Adrenal gland (tissue), 12 donors: ENCODE results near the gene BHLHA9. TPM values are rescaled to one million over a fixed set of nuclear protein-coding genes. Genes with fewer than 3 reads are reported as not detected.

Experiments
- DNase-seq, 7 donors: peaks; one replicate each; pipeline ENCODE4 v3.0.0-alpha.2; 2019 to 2020
- H3K27ac ChIP-seq, 5 donors: fragments of 200-600 bp; sonication (generic) in 4 of 5; 1 replicate in 3 of 5; 2 replicates in 2 of 5; pipeline versions ENCODE4 v1.5.1 to v1.8.0; 2016 to 2020; ENCODE audit warnings: mild to moderate bottlenecking in 1 of 5
- H3K27me3 ChIP-seq: fragments of 200-600 bp; 2 replicates; pipeline ENCODE4 v1.8.0; 2021
- H3K36me3 ChIP-seq, 2 donors: fragments of 200-600 bp; replicated peaks in 1 of 2; 1 replicate in 1 of 2; 2 replicates in 1 of 2; pipeline versions ENCODE4 v1.5.1 to v1.8.0; 2018 to 2022
- H3K4me1 ChIP-seq, 2 donors: fragments of 200-600 bp; replicated peaks in 1 of 2; 1 replicate in 1 of 2; 2 replicates in 1 of 2; pipeline versions ENCODE4 v1.5.1 to v1.8.0; 2018 to 2021
- H3K4me3 ChIP-seq, 4 donors: fragments of 200-600 bp; sonication (generic) in 3 of 4; one replicate each; pipeline ENCODE4 v1.5.1; 2016 to 2018
- H3K9me3 ChIP-seq, 3 donors: fragments of 200-600 bp; sonication (generic) in 1 of 3; replicated peaks in 1 of 3; 1 replicate in 2 of 3; 2 replicates in 1 of 3; pipeline versions ENCODE4 v1.5.1 to v1.8.0; 2016 to 2021
- POLR2A ChIP-seq, 2 donors: fragments of 450-650 bp; IDR thresholded peaks; one replicate each; pipeline ENCODE4 v1.6.1; 2017; ENCODE audit warnings: antibody characterized with exemption in 2 of 2, mild to moderate bottlenecking in 2 of 2, moderate library complexity in 1 of 2
- WGBS, 4 donors: extraction: QIAGEN DNeasy Blood & Tissue Kit in 2 of 4; methylation state at CpG; one replicate each; pipeline versions ENCODE4 v1.1.5 to v1.1.7; 2013 to 2017; 5-methylcytosine and 5-hydroxymethylcytosine counted together
- intact Hi-C, 2 donors: fragments of 100-400 bp; cut with DNase I; formaldehyde crosslinking; loops; one replicate each; pipeline versions ENCODE4 v1.14.1 to v1.15.0; 2022 to 2023
- polyA plus RNA-seq, 3 donors: library from polyadenylated mRNA; stranded (reverse); fragments of 200-250 nt in 2 of 3; fragments of 350-450 nt in 1 of 3; fragmentation: Illumina TruSeq in 1 of 3; extraction: RNeasy Lipid Tissue Mini Kit (QIAGEN cat#74804) in 1 of 3; gene quantifications; one replicate each; pipeline ENCODE4 v1.2.3, GENCODE V29; 2013 to 2014
- total RNA-seq, 9 donors: library from RNA; depleted of rRNA in 4 of 9; stranded (reverse); fragments of >200 nt in 4 of 9; fragments of 120-200 nt in 1 of 9; fragmentation: NEBNext Ultra II Directional in 1 of 9; extraction: Animal tissue kit (Norgen Biotek cat#: 25700) in 1 of 9; gene quantifications; one replicate each; pipeline versions ENCODE4 v1.1.0 to v1.2.4, GENCODE V29; 2013 to 2023
- TF ChIP-seq, protein P1 (sequence below), 6 experiments: fragments of 450-650 bp in 4 of 6; fragments of 200-600 bp in 2 of 6; sonication (generic) in 1 of 6; IDR thresholded peaks; 1 replicate in 5 of 6; 2 replicates in 1 of 6; pipeline versions ENCODE4 v1.5.1 to v1.8.0; 2016 to 2021; ENCODE audit warnings: antibody characterized with exemption in 6 of 6, mild to moderate bottlenecking in 2 of 6, moderate library complexity in 1 of 6
- donor health status: healthy with polysubstance abuse.
- donor health status: Bipolar disorder and iron deficiency.
- donor health status: DM: yes; HTN: yes; CAD: no.
- donor health status: DM: no; HTN: no; CAD: no.
- donor health status: DM: no; HTN: no; CAD: no.
- donor health status: DM: yes; HTN: yes; CAD: no.

The BHLHA9 gene
- total and polyA plus RNA-seq, 12 donors = not detected

DNA sequence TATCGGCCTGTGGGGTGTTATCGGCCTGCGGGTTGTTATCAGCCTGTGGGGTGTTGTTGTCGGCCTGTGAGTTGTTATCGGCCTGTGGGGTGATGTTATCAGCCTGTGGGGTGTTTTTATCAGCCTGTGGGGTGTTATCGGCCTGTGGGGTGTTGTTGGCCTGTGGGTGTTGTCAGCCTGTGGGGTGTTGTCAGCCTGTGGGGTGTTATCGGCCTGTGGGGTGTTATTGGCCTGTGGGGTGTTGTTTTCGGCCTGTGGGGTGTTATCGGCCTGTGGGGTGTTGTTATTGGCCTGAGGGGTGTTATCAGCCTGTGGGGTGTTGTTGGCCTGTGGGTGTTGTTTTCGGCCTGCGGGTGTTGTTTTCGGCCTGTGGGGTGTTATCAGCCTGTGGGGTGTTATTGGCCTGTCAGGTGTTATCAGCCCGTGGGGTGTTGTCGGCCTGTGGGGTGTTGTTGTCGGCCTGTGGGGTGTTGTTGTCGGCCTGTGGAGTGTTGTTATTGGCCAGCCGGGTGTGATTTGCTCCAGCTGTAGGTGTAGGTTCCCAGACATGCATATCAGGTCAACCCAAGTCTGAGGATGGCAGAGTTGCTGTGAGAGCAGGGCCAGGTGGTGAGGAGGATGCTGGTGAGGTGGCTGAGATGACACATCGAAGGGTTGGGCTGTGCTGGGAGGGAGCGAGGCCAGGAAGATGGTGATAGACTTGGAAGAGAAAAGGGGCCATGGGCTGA, 16.3 kb downstream of the BHLHA9 start:
- Histone ChIP-seq H3K36me3 (no peaks in the 10 kb centered on the region), H3K27me3 (no peaks in the 10 kb centered on the region), H3K27ac (no peak overlapping the region), H3K4me3 (no peak overlapping the region), H3K9me3 (no peaks in the 10 kb centered on the region), H3K4me1 (no peaks in the 10 kb centered on the region)
- TF ChIP-seq, protein P1, sequence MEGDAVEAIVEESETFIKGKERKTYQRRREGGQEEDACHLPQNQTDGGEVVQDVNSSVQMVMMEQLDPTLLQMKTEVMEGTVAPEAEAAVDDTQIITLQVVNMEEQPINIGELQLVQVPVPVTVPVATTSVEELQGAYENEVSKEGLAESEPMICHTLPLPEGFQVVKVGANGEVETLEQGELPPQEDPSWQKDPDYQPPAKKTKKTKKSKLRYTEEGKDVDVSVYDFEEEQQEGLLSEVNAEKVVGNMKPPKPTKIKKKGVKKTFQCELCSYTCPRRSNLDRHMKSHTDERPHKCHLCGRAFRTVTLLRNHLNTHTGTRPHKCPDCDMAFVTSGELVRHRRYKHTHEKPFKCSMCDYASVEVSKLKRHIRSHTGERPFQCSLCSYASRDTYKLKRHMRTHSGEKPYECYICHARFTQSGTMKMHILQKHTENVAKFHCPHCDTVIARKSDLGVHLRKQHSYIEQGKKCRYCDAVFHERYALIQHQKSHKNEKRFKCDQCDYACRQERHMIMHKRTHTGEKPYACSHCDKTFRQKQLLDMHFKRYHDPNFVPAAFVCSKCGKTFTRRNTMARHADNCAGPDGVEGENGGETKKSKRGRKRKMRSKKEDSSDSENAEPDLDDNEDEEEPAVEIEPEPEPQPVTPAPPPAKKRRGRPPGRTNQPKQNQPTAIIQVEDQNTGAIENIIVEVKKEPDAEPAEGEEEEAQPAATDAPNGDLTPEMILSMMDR (IDR thresholded peaks at IDR 0.05) = no peak
- TF ChIP-seq POLR2A (IDR thresholded peaks at IDR 0.05) = no peak
- no peak for DNase-seq
- intact Hi-C loops = no loop called here
- WGBS, 4 donors = 89 to 91% (median 89%) methylated on average over 17 to 19 of the region's 19 CpGs

DNA sequence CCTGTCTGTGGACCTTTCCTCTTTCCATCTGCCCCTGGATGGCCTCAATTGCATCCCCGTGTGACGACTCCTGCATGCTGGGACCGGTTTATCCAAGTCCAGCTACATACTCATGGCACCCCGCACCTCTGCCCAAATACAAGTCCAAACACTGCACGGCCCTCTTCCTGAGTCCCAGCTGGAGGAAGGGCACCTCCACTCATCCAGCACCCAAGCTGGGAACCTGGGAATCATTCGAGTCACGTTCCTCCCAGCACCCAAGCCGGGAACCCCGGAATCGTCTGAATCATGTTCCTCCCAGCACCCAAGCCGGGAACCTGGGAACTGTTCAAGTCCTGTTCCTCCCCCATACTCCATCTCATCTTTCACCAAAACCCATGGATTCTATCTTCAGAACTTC, 19.5 kb downstream of the BHLHA9 start:
- DNase-seq = no peak
- 78 to 85% (median 82%) methylated on average over 11 of the region's 11 CpGs for WGBS, 4 donors
- Histone ChIP-seq H3K27ac (no peak overlapping the region), H3K4me3 (no peak overlapping the region), H3K36me3 (no peaks in the 10 kb centered on the region), H3K27me3 (no peaks in the 10 kb centered on the region), H3K4me1 (no peaks in the 10 kb centered on the region), H3K9me3 (no peaks in the 10 kb centered on the region)
- intact Hi-C loops = no loop called here
- TF ChIP-seq POLR2A (IDR thresholded peaks at IDR 0.05) = no peak
- TF ChIP-seq, protein P1 (IDR thresholded peaks at IDR 0.05) = no peak

DNA sequence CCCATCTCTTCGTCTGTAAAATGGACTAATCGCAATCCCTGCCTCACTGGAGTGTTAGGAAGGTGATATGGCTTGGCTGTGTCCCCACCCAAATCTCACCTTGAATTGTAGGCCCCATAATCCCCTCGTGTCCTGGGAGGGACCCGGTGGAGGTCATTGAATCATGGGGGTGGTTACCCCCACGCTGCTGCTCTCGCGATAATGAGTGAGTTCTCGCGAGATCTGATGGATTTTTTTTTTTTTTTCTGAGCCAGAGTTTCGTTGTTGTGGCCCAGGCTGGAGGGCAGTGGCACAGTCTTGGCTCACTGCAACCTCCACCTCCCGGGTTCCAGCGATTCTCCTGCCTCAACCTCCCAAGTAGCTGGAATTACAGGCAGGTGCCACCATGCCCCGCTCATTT, 20.4 kb downstream of the BHLHA9 start:
- Histone ChIP-seq H3K27ac (no peak overlapping the region), H3K4me1 (no peaks in the 10 kb centered on the region), H3K4me3 (no peak overlapping the region), H3K36me3 (no peaks in the 10 kb centered on the region), H3K9me3 (no peaks in the 10 kb centered on the region), H3K27me3 (no peaks in the 10 kb centered on the region)
- no peak for TF ChIP-seq POLR2A (IDR thresholded peaks at IDR 0.05)
- TF ChIP-seq, protein P1 (IDR thresholded peaks at IDR 0.05) = no peak
- no peak for DNase-seq
- WGBS, 4 donors = 80 to 91% (median 87%) methylated on average over 12 to 13 of the region's 13 CpGs
- intact Hi-C loops = no loop called here

DNA sequence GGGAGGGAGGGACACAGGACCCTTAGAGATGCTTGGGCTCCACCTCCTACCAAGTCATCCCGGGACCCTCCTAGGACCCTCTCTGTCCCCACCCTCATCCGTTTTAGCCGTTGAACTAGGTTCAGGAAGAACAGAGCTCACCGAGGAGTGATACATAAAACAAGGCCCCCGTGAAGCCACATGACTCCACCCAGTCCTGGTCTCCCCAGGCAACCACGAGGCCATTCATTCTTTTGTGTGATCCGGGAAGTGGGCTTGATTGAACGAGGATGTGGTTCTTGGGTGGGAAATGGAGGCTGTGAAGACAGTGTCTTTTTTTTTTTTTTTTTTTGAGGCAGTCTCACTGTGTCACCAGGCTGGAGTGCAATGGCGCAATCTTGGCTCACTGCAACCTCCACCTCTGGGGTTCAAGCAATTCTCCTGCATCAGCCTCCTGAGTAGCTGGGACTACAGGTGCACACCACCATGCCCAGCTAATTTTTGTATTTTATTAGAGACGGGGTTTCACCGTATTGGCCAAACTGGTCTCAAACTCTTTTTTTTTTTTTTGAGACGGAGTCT, 24.0 kb downstream of the BHLHA9 start:
- TF ChIP-seq, protein P1 (IDR thresholded peaks at IDR 0.05) = no peak
- no peak for TF ChIP-seq POLR2A (IDR thresholded peaks at IDR 0.05)
- 61 to 69% (median 66%) methylated on average over 11 to 12 of the region's 12 CpGs for WGBS, 4 donors
- peak in 1 of 7 donors; percentile 19 for DNase-seq
- Histone ChIP-seq H3K27me3 (no peaks in the 10 kb centered on the region), H3K9me3 (no peaks in the 10 kb centered on the region), H3K36me3 (no peaks in the 10 kb centered on the region), H3K4me1 (no peaks in the 10 kb centered on the region), H3K27ac (no peak overlapping the region), H3K4me3 (no peak overlapping the region)
- intact Hi-C loops = no loop called here
